Caco-2 (cell line): ENCODE data around the gene IQSEC3. TPM values are rescaled to one million over a fixed set of nuclear protein-coding genes. Genes with fewer than 3 reads are reported as not detected.

Source experiments
- BruUV-seq: library from RNA; stranded (reverse); fragments of 400-500 nt; replicated peaks from 2 replicates; lab custom pipeline; 2021; lab: Mats Ljungman, UMichigan
- CTCF ChIA-PET: fragments of 300-600 bp; sonication (Branson Sonifier 250); formaldehyde crosslinking; loops from one replicate; lab custom pipeline; 2022; ENCODE audit warnings: antibody characterized with exemption; lab: Charles Lee
- POLR2A ChIA-PET: fragments of 300-600 bp; sonication (Branson Sonifier 250); formaldehyde crosslinking; loops from one replicate; lab custom pipeline; 2022; ENCODE audit warnings: antibody characterized with exemption; lab: Charles Lee
- DNase-seq, 2 experiments: peaks; one replicate each; pipeline versions ENCODE4 v3.0.0 to v3.0.0-alpha.2; 2020 to 2022
- H3K27me3 ChIP-seq: replicated peaks from 2 replicates; pipeline ENCODE4 v1.6.0; 2011; ENCODE audit warnings: low read length; ENCODE audit not compliant: control insufficient read depth, insufficient read depth
- H3K36me3 ChIP-seq: 2 replicates; pipeline ENCODE4 v1.5.1; 2011; ENCODE audit warnings: low read length; ENCODE audit not compliant: control insufficient read depth, insufficient read depth
- H3K4me1 ChIP-seq: fragments of 250-450 bp; sonication (Bioruptor Pico); 2 replicates; pipeline ENCODE4 v1.5.1; 2020; ENCODE audit warnings: mild to moderate bottlenecking
- H3K4me3 ChIP-seq: 2 replicates; pipeline ENCODE4 v1.5.1; 2011; ENCODE audit warnings: low read depth, mild to moderate bottlenecking, control low read depth, low read length
- H3K9me3 ChIP-seq: fragments of 250-450 bp; sonication (Bioruptor Pico); 2 replicates; pipeline ENCODE4 v1.5.1; 2020; ENCODE audit warnings: mild to moderate bottlenecking, moderate library complexity
- H3K27ac Mint-ChIP-seq: one replicate; pipeline ENCODE4 v1.8.0; 2022; ENCODE audit warnings: mixed read lengths; ENCODE audit not compliant: unreplicated experiment
- H3K27me3 Mint-ChIP-seq: one replicate; pipeline ENCODE4 v1.8.0; 2022; ENCODE audit warnings: mixed read lengths; ENCODE audit not compliant: insufficient read depth, unreplicated experiment
- H3K36me3 Mint-ChIP-seq: one replicate; pipeline ENCODE4 v1.8.0; 2022; ENCODE audit warnings: mild to moderate bottlenecking, mixed read lengths; ENCODE audit not compliant: insufficient read depth, unreplicated experiment
- H3K4me1 Mint-ChIP-seq: one replicate; pipeline ENCODE4 v1.8.0; 2022; ENCODE audit warnings: low read depth, mixed read lengths; ENCODE audit not compliant: unreplicated experiment
- H3K4me3 Mint-ChIP-seq: one replicate; pipeline ENCODE4 v1.8.0; 2022; ENCODE audit warnings: mild to moderate bottlenecking, moderate library complexity, mixed read lengths; ENCODE audit not compliant: unreplicated experiment
- H3K9me3 Mint-ChIP-seq: one replicate; pipeline ENCODE4 v1.8.0; 2022; ENCODE audit warnings: mixed read lengths; ENCODE audit not compliant: unreplicated experiment
- CTCF ChIP-seq, 2 experiments: fragments of 200-600 bp in 1 of 2; IDR thresholded peaks; 1 replicate in 1 of 2; 2 replicates in 1 of 2; pipeline versions ENCODE4 v1.5.1 to v1.8.0; 2011 to 2022; ENCODE audit warnings: antibody characterized with exemption in 1 of 2, control low read depth in 1 of 2, inconsistent platforms in 1 of 2, low read depth in 1 of 2, low read length in 1 of 2, mild to moderate bottlenecking in 1 of 2, moderate library complexity in 1 of 2; ENCODE audit not compliant: insufficient read depth in 1 of 2, severe bottlenecking in 1 of 2, unreplicated experiment in 1 of 2
- intact Hi-C: fragments of 100-400 bp; cut with micrococcal nuclease; formaldehyde crosslinking; loops from one replicate; pipeline ENCODE4 v1.10.0; 2022; ENCODE audit not compliant: unreplicated experiment
- total RNA-seq: library from RNA; stranded (reverse); gene quantifications from 2 replicates; pipeline ENCODE4 v1.2.3, GENCODE V29; 2022

IQSEC3 gene
- total RNA-seq, 1 experiment from 2014 or later: 0.59 TPM

DNA sequence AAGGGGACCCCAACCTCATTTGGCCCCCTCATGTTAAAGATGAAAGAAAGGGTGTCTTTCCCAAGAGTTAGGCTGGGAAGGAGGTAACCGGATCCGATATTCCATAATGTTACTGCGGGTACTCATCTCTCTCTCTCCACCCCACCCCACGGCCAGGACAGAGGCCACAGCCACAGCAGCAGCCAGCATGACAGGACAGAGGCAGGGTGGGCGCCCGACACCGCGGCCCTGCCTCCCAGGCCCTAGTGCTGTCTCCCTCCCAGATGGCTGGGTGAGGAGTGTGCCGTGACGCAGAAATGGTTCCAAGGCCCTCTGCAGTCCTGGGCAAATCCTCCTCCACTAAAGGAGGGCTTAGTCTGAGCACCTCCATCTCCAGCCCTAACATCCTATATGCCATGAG lies 141.2 kb downstream of the IQSEC3 start:
- no peaks in the 10 kb centered on the region for H3K36me3 Mint-ChIP-seq
- no peaks in the 10 kb centered on the region for H3K27me3 ChIP-seq
- no TSS peak for BruUV-seq

GRCh38 chr12:208813-209212 lies 142.2 kb downstream of the IQSEC3 start:
- Mint-ChIP-seq H3K9me3 (no peaks in the 10 kb centered on the region), H3K36me3 (no peaks in the 10 kb centered on the region), H3K27ac (no peak overlapping the region), H3K4me1 (peaks cover 35% of the 10 kb centered on the region), H3K27me3 (peaks cover 5% of the 10 kb centered on the region), H3K4me3 (no peak overlapping the region)
- Histone ChIP-seq H3K27me3 (no peaks in the 10 kb centered on the region), H3K9me3 (no peaks in the 10 kb centered on the region), H3K36me3 (no peaks in the 10 kb centered on the region), H3K4me1 (peaks cover 29% of the 10 kb centered on the region), H3K4me3 (no peak overlapping the region)
- POLR2A ChIA-PET: no interaction called here
- CTCF ChIA-PET: no interaction called here
- TF ChIP-seq CTCF (IDR thresholded peaks at IDR 0.05; ENCODE audit: insufficient read depth in 1 of 2, low read depth in 1 of 2, low read length in 1 of 2, severe bottlenecking in 1 of 2, unreplicated experiment in 1 of 2): no peak
- intact Hi-C loops: no loop called here
- no peak for DNase-seq
- BruUV-seq: no TSS peak

More for the DNA sequence above, 141.2 kb downstream of the IQSEC3 start:
- CTCF ChIA-PET: no interaction called here
- no peak for DNase-seq
- H3K4me3 Mint-ChIP-seq: no peak overlapping the region
- Histone ChIP-seq H3K36me3 (no peaks in the 10 kb centered on the region), H3K4me1 (peaks cover 25% of the 10 kb centered on the region), H3K9me3 (no peaks in the 10 kb centered on the region), H3K4me3 (no peak overlapping the region)
- no peak for TF ChIP-seq CTCF (IDR thresholded peaks at IDR 0.05; ENCODE audit: insufficient read depth in 1 of 2, low read depth in 1 of 2, low read length in 1 of 2, severe bottlenecking in 1 of 2, unreplicated experiment in 1 of 2)
- H3K4me1 Mint-ChIP-seq: peaks cover 26% of the 10 kb centered on the region
- intact Hi-C loops: no loop called here
- H3K27ac Mint-ChIP-seq: no peak overlapping the region
- POLR2A ChIA-PET: no interaction called here
- H3K9me3 Mint-ChIP-seq: no peaks in the 10 kb centered on the region
- peaks cover 6% of the 10 kb centered on the region for H3K27me3 Mint-ChIP-seq

- peaks cover 39% of the 10 kb centered on the region for H3K4me1 Mint-ChIP-seq
- H3K9me3 Mint-ChIP-seq: no peaks in the 10 kb centered on the region
- Histone ChIP-seq H3K36me3 (no peaks in the 10 kb centered on the region), H3K9me3 (no peaks in the 10 kb centered on the region), H3K4me3 (no peak overlapping the region), H3K27me3 (no peaks in the 10 kb centered on the region), H3K4me1 (peaks cover 26% of the 10 kb centered on the region)
- TF ChIP-seq CTCF (IDR thresholded peaks at IDR 0.05; ENCODE audit: insufficient read depth in 1 of 2, low read depth in 1 of 2, low read length in 1 of 2, severe bottlenecking in 1 of 2, unreplicated experiment in 1 of 2): no peak
- DNase-seq: no peak
- H3K36me3 Mint-ChIP-seq: no peaks in the 10 kb centered on the region
- ChIA-PET POLR2A (interaction anchor here (0.6 kb wide), 1 partner anchor 70 kb away, joined by 3 read pairs; no protein-coding TSS in a partner anchor), CTCF (interaction anchor here (2.1 kb wide), 1 partner anchor 11 kb away, joined by 14 read pairs; no protein-coding TSS in a partner anchor)
- no peak overlapping the region for H3K4me3 Mint-ChIP-seq
- H3K27me3 Mint-ChIP-seq: peaks cover 4% of the 10 kb centered on the region
- no TSS peak for BruUV-seq
- H3K27ac Mint-ChIP-seq: no peak overlapping the region
- intact Hi-C loops: no loop called here
Observed at GRCh38 chr12:209246-209645, 142.7 kb downstream of the IQSEC3 start.
